Left lung (tissue), 10 donors: ENCODE measurements around the gene SLC22A1. TPM values are rescaled to one million over a fixed set of nuclear protein-coding genes. Genes with fewer than 3 reads are reported as not detected.

Source experiments
- ATAC-seq: fragments of 200-7000 bp; cut with Tn5 transposase; one replicate; pipeline ENCODE4 v1.9.1; 2020; ENCODE audit warnings: moderate library complexity
- DNase-seq, 4 donors: peaks; one replicate each; pipeline ENCODE4 v3.0.0-alpha.2; 2013 to 2020
- H3K27ac ChIP-seq, 2 donors: fragments of 200-600 bp; sonication (generic) in 1 of 2; one replicate each; pipeline versions ENCODE4 v1.5.0 to v1.8.0; 2020 to 2021
- H3K27me3 ChIP-seq, 2 donors: fragments of 200-600 bp; sonication (generic) in 1 of 2; one replicate each; pipeline versions ENCODE4 v1.5.0 to v1.8.0; 2020 to 2021
- H3K36me3 ChIP-seq, 2 donors: fragments of 200-600 bp; sonication (generic) in 1 of 2; one replicate each; pipeline versions ENCODE4 v1.5.0 to v1.8.0; 2020 to 2021
- H3K4me1 ChIP-seq, 2 donors: fragments of 200-600 bp; one replicate each; pipeline ENCODE4 v1.8.0; 2021
- H3K4me3 ChIP-seq, 2 donors: fragments of 200-600 bp; sonication (generic) in 1 of 2; one replicate each; pipeline versions ENCODE4 v1.5.0 to v1.8.0; 2020 to 2021; ENCODE audit warnings: mild to moderate bottlenecking in 1 of 2
- H3K9me3 ChIP-seq, 2 donors: fragments of 200-600 bp; sonication (generic) in 1 of 2; one replicate each; pipeline versions ENCODE4 v1.5.0 to v1.8.0; 2020 to 2021
- CTCF ChIP-seq, 2 donors: fragments of 200-600 bp; sonication (generic) in 1 of 2; IDR thresholded peaks; one replicate each; pipeline versions ENCODE4 v1.5.0 to v1.8.0; 2021; ENCODE audit warnings: antibody characterized with exemption in 2 of 2
- intact Hi-C, 2 donors: fragments of 100-400 bp; cut with DNase I; formaldehyde crosslinking; loops; one replicate each; pipeline versions ENCODE4 v1.11.2 to v1.14.2; 2022
- polyA plus RNA-seq, 6 donors: library from polyadenylated mRNA; unstranded; fragments of 120-200 nt; gene quantifications; one replicate each; pipeline ENCODE4 v1.2.1, GENCODE V29; 2013; ENCODE audit not compliant: insufficient read length in 6 of 6
- total RNA-seq, 2 donors: library from RNA; stranded (reverse); fragmentation: NEBNext Ultra II Directional; extraction: Animal tissue kit (Norgen Biotek cat#: 25700); gene quantifications; one replicate each; pipeline ENCODE4 v1.2.1, GENCODE V29; 2021
- donor health status: DM: no; HTN: yes; CAD: no.
- donor health status: DM: no; HTN: no; CAD: no.

Gene SLC22A1
- total and polyA plus RNA-seq, 8 donors = 0.24 to 2.7 (median 0.45) TPM

- no peaks in the 10 kb centered on the region for H3K36me3 ChIP-seq
- no peaks in the 10 kb centered on the region for H3K9me3 ChIP-seq
- ATAC-seq = no peak
- intact Hi-C loops = no loop called here
- no peaks in the 10 kb centered on the region for H3K4me1 ChIP-seq
- DNase-seq = no peak
- H3K27ac ChIP-seq = no peak overlapping the region
- H3K4me3 ChIP-seq = no peak overlapping the region
- no peaks in the 10 kb centered on the region for H3K27me3 ChIP-seq
- no peak for TF ChIP-seq CTCF (IDR thresholded peaks at IDR 0.05)
These were observed 5.9 kb downstream of the SLC22A1 start for GRCh38 chr6:160127270-160128124.

DNA sequence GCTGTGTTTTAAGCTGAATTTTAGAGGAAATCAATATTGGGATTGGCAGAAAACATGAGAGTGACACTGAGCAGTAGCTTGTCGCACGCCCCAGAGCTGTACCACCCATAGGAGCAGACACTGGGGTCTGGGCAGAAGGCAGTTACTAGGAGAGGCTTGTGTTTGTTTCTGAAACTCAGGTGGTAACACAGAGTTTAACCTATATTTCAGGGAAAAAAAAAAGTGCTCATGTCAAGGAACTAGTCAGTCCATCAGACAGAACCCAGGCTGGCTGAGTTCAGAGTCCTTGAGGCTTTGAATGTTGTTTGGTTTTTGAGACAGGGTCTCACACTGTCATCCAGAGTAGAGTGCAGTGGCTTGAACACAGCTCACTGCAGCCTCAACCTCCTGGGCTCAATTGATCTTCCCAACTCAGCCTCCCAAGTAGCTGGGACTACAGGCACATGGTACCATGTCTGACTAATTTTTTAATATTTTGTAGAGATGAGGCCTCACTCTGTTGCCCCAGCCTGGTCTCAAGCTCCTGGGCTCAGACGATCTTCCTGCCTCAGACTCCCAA lies 6.6 kb downstream of the SLC22A1 start:
- ATAC-seq (no peak), DNase-seq (no peak)
- no peak overlapping the region for H3K27ac ChIP-seq
- no peaks in the 10 kb centered on the region for H3K4me1 ChIP-seq
- no peaks in the 10 kb centered on the region for H3K27me3 ChIP-seq
- no peaks in the 10 kb centered on the region for H3K9me3 ChIP-seq
- no peaks in the 10 kb centered on the region for H3K36me3 ChIP-seq
- intact Hi-C loops = no loop called here
- no peak overlapping the region for H3K4me3 ChIP-seq
- TF ChIP-seq CTCF (IDR thresholded peaks at IDR 0.05) = no peak

- intact Hi-C loops = no loop called here
- Histone ChIP-seq H3K4me3 (no peak overlapping the region), H3K4me1 (no peaks in the 10 kb centered on the region), H3K27ac (no peak overlapping the region), H3K27me3 (no peaks in the 10 kb centered on the region), H3K9me3 (no peaks in the 10 kb centered on the region), H3K36me3 (no peaks in the 10 kb centered on the region)
- ATAC-seq = no peak
- TF ChIP-seq CTCF (IDR thresholded peaks at IDR 0.05) = no peak
- no peak for DNase-seq
These were observed 7.4 kb downstream of the SLC22A1 start for GRCh38 chr6:160128879-160129516.

DNA sequence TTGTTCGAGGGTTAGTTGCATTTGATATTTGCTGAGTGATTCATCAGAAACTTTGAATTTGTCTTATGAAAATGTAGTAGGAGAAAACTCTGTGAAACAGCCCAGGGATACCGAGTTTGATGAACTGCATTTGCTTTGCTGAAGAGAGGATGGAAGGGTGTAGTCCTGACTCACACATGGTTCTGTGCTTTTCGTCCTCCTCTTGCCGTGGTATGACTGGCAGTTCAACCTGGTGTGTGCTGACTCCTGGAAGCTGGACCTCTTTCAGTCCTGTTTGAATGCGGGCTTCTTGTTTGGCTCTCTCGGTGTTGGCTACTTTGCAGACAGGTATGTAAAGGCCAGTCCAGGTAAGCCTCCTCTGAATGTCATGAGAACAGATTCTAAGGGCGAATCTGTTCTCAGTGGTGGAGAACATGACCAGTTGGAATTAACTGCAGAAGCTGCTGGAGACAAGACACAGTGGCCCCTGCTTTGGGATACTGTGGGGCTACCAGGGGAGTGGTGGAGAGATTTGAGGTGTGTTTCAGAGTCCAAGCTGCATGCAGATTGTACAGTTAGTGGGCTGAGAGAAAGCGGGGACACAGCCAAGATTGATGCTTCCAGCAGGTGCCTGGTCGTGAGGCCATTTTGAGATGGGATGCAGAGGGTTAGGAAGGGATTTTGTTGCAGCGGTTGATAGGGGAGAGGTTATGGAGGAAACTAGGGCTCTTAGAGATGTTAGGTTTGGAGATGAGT lies 8.4 kb downstream of the SLC22A1 start:
- TF ChIP-seq CTCF (IDR thresholded peaks at IDR 0.05) = no peak
- no peaks in the 10 kb centered on the region for H3K36me3 ChIP-seq
- no peaks in the 10 kb centered on the region for H3K27me3 ChIP-seq
- no peak overlapping the region for H3K27ac ChIP-seq
- intact Hi-C loops = loop anchor here in 1 of 2 donors (10.0 kb wide), 1 partner anchor 325 kb away; no protein-coding TSS in a partner anchor
- H3K4me3 ChIP-seq = no peak overlapping the region
- no peak for DNase-seq
- no peak for ATAC-seq
- no peaks in the 10 kb centered on the region for H3K4me1 ChIP-seq
- H3K9me3 ChIP-seq = no peaks in the 10 kb centered on the region
